GM10248 (cell line): ENCODE measurements around the gene RPL36.

ENCODE experiments used
- CTCF ChIA-PET: fragments of 300-600 bp; sonication (Branson Sonifier 250); formaldehyde crosslinking; extraction: SDS; loops from one replicate; lab custom pipeline; 2021; ENCODE audit warnings: antibody characterized with exemption; lab: Yijun Ruan, JAX
- POLR2A ChIA-PET: fragments of 350-650 bp; sonication (Branson Sonifier 250); formaldehyde crosslinking; extraction: SDS; loops from one replicate; lab custom pipeline; 2020; ENCODE audit warnings: antibody characterized with exemption; lab: Yijun Ruan, JAX
- DNase-seq: peaks from one replicate; pipeline ENCODE4 v3.0.0; 2012; ENCODE audit errors: extremely low spot score
- CTCF ChIP-seq: IDR thresholded peaks from 2 replicates; pipeline ENCODE4 v1.5.1; 2012; ENCODE audit warnings: mild to moderate bottlenecking, low read depth; ENCODE audit errors: extremely low read depth, missing control alignments, control extremely low read depth

Gene RPL36

GRCh38 chr19:5646703-5647102 lies 43.4 kb upstream of the RPL36 start:
- DNase-seq: no peak
- ChIA-PET POLR2A (no interaction called here), CTCF (interaction anchor here (0.8 kb wide), 1 partner anchor 9 kb away, joined by 3 read pairs; no protein-coding TSS in a partner anchor)
- no peak for TF ChIP-seq CTCF

GRCh38 chr19:5648464-5648863 lies 41.6 kb upstream of the RPL36 start:
- POLR2A ChIA-PET: no interaction called here
- TF ChIP-seq CTCF: no peak
- CTCF ChIA-PET: interaction anchor here (1.0 to 1.2 kb wide), 2 partner anchors 19 to 41 kb away, joined by 3 to 4 read pairs; partner anchors contain the start of gene RPL36
- DNase-seq: no peak

- ChIA-PET CTCF (no interaction called here), POLR2A (no interaction called here)
- no peak for TF ChIP-seq CTCF
- no peak for DNase-seq
These were observed 38.7 kb upstream of the RPL36 start for GRCh38 chr19:5651361-5651760.

- ChIA-PET POLR2A (no interaction called here), CTCF (no interaction called here)
- DNase-seq: no peak
- TF ChIP-seq CTCF: no peak
These were observed 37.8 kb upstream of the RPL36 start for GRCh38 chr19:5652261-5652660.

GRCh38 chr19:5654931-5655330 lies 35.2 kb upstream of the RPL36 start:
- no peak for DNase-seq
- ChIA-PET POLR2A (no interaction called here), CTCF (interaction anchor here (1.0 to 1.3 kb wide), 2 partner anchors 10 to 33 kb away, joined by 3 to 4 read pairs; no protein-coding TSS in a partner anchor)
- TF ChIP-seq CTCF: no peak

GRCh38 chr19:5655412-5655811 lies 34.7 kb upstream of the RPL36 start:
- no peak for TF ChIP-seq CTCF
- DNase-seq: no peak
- ChIA-PET CTCF (interaction anchor here (1.0 kb wide), 1 partner anchor 32 kb away, joined by 3 read pairs; no protein-coding TSS in a partner anchor), POLR2A (no interaction called here)

GRCh38 chr19:5661483-5661882 lies 28.6 kb upstream of the RPL36 start:
- ChIA-PET CTCF (interaction anchor here (1.1 to 1.9 kb wide), 3 partner anchors 10 to 28 kb away, joined by 3 to 9 read pairs (median 3); no protein-coding TSS in a partner anchor), POLR2A (interaction anchor here (0.6 kb wide), 1 partner anchor 197 kb away, joined by 4 read pairs; no protein-coding TSS in a partner anchor)
- TF ChIP-seq CTCF: no peak
- DNase-seq: no peak
